ENCODE measurements around the gene AOAH. TPM values are rescaled to one million over a fixed set of nuclear protein-coding genes. Genes with fewer than 3 reads are reported as not detected.

Gene AOAH
- total and polyA plus RNA-seq, 9 of the 15 experiments (the other 6 are each of a cell fraction or from before 2014, with no cell fraction given), result not detected

GRCh38 chr7:36563706-36564327, 160.5 kb downstream of the AOAH start (continued):
- no peak for TF ChIP-seq KAT2B (IDR thresholded peaks at IDR 0.05; ENCODE audit: low read depth, low read length)

- Histone ChIP-seq H3K27me3 (ENCODE audit: control insufficient read depth in 2 of 2, insufficient read depth in 2 of 2, low read length in 2 of 2) (peaks cover 8 to 15% of the 10 kb centered on the region in 2 experiments; a peak in 3 of 5 replicates), H3K9me3 (replicated peaks; ENCODE audit: control insufficient read depth, insufficient read depth, low read depth, low read length) (no peaks in the 10 kb centered on the region), H4K20me1 (replicated peaks; ENCODE audit: control insufficient read depth, insufficient read depth, low read length) (no peaks in the 10 kb centered on the region), H3K4me1 (replicated peaks in 1 of 2; ENCODE audit: control insufficient read depth in 2 of 2, insufficient read depth in 2 of 2, low read length in 2 of 2) (no peaks in the 10 kb centered on the region), H3K9ac (ENCODE audit: insufficient read depth in 1 of 2, low read depth in 2 of 2, low read length in 2 of 2) (no peak overlapping the region), H3K79me2 (ENCODE audit: control insufficient read depth, insufficient read depth, low read length) (no peaks in the 10 kb centered on the region), H2AFZ (ENCODE audit: low read depth, low read length) (no peak overlapping the region), H3K4me3 (no peak overlapping the region), H3K9me1 (ENCODE audit: control insufficient read depth, insufficient read depth, low read length) (no peaks in the 10 kb centered on the region), H3K36me3 (ENCODE audit: control insufficient read depth, insufficient read depth, low read length) (no peaks in the 10 kb centered on the region), H3K4me2 (ENCODE audit: insufficient read depth, low read length) (no peak overlapping the region), H3K27ac (ENCODE audit: extremely low read depth, low read depth, low read length) (no peak overlapping the region)
- in situ Hi-C loops (cut with MboI), result no loop called here
- TF ChIP-seq FOXP4 (CRISPR knock-in tag; IDR thresholded peaks at IDR 0.05; ENCODE audit: borderline replicate concordance), result no peak
- no peak for TF ChIP-seq MAFF (IDR thresholded peaks at IDR 0.05; ENCODE audit: low read length)
- TF ChIP-seq NR1H2 (CRISPR knock-in tag; IDR thresholded peaks at IDR 0.05), result no peak
- TF ChIP-seq SIX5 (IDR thresholded peaks at IDR 0.05; ENCODE audit: borderline replicate concordance in 1 of 2, insufficient read depth in 1 of 2, low read depth in 1 of 2, low read length in 2 of 2), result no peak
- TF ChIP-seq KAT8 (IDR thresholded peaks at IDR 0.05; ENCODE audit: low read depth), result no peak
- no peak for TF ChIP-seq MCM2 (IDR thresholded peaks at IDR 0.05; ENCODE audit: low read depth)
- DNase-seq (ENCODE audit: extremely low read depth in 1 of 4, low spot score in 3 of 4) (no peak), ATAC-seq (no peak), FAIRE-seq (no peak)
- POLR2A ChIA-PET, result no interaction called here
- intact Hi-C loops (cut with micrococcal nuclease), result loop anchor here (5.0 kb wide), 1 partner anchor 1245 kb away; no protein-coding TSS in a partner anchor
- 0% methylated on average over 2 of the region's 2 CpGs for WGBS (ENCODE audit: insufficient coverage, low coverage, missing lambda C conversion rate)
- BruUV-seq (replicated peaks), result no TSS peak
- CTCF ChIA-PET (ENCODE audit: low intra/inter-chr PET ratio), result no interaction called here
Measured at GRCh38 chr7:36562121-36562520, 162.2 kb downstream of the AOAH start.
